GM23338 (cell line): ENCODE results near the gene IFNB1. TPM values are rescaled to one million over a fixed set of nuclear protein-coding genes. Genes with fewer than 3 reads are reported as not detected.

ENCODE experiments used
- ATAC-seq: fragments of 200-7000 bp; cut with Tn5 transposase; 3 replicates; pipeline ENCODE4 v1.9.1; 2020
- DNase-seq: peaks from one replicate; pipeline ENCODE4 v3.0.0-alpha.2; 2015; ENCODE audit warnings: low spot score
- H2AFZ ChIP-seq: fragments of 200-600 bp; sonication (generic); 2 replicates; pipeline ENCODE4 v1.8.0; 2016; ENCODE audit warnings: antibody characterized with exemption, mild to moderate bottlenecking, moderate library complexity
- H3F3A ChIP-seq: fragments of 200-600 bp; sonication (generic); replicated peaks from 2 replicates; pipeline ENCODE4 v1.8.0; 2017; ENCODE audit warnings: antibody characterized with exemption, mixed run types, low read depth
- H3K27ac ChIP-seq: fragments of 200-600 bp; sonication (generic); 2 replicates; pipeline ENCODE4 v1.6.1; 2016; ENCODE audit warnings: low read depth
- H3K27me3 ChIP-seq: fragments of 200-600 bp; sonication (generic); 2 replicates; pipeline ENCODE4 v1.8.0; 2016; ENCODE audit warnings: mild to moderate bottlenecking, mixed run types, moderate library complexity; ENCODE audit not compliant: insufficient read depth
- H3K36me3 ChIP-seq: fragments of 200-600 bp; sonication (generic); 2 replicates; pipeline ENCODE4 v1.8.0; 2016; ENCODE audit warnings: mild to moderate bottlenecking; ENCODE audit not compliant: insufficient read depth
- H3K4me1 ChIP-seq: fragments of 200-600 bp; sonication (generic); 2 replicates; pipeline ENCODE4 v1.8.0; 2016; ENCODE audit warnings: mild to moderate bottlenecking, moderate library complexity; ENCODE audit not compliant: insufficient read depth
- H3K4me2 ChIP-seq: fragments of 200-600 bp; sonication (generic); 2 replicates; pipeline ENCODE4 v1.7.1; 2017; ENCODE audit warnings: mixed run types
- H3K4me3 ChIP-seq: fragments of 200-600 bp; sonication (generic); 2 replicates; pipeline ENCODE4 v1.6.1; 2016; ENCODE audit warnings: mixed run types
- H3K79me2 ChIP-seq: fragments of 200-600 bp; sonication (generic); replicated peaks from 2 replicates; pipeline ENCODE4 v1.8.0; 2017; ENCODE audit warnings: mild to moderate bottlenecking; ENCODE audit not compliant: insufficient read depth
- H3K9me2 ChIP-seq: fragments of 200-600 bp; sonication (generic); 2 replicates; pipeline ENCODE4 v1.8.0; 2017; ENCODE audit not compliant: insufficient read depth
- H4K20me1 ChIP-seq: fragments of 200-600 bp; sonication (generic); replicated peaks from 2 replicates; pipeline ENCODE4 v1.8.0; 2017; ENCODE audit warnings: mild to moderate bottlenecking; ENCODE audit not compliant: insufficient read depth
- H3K27ac Mint-ChIP-seq: 2 replicates; pipeline ENCODE4 v1.8.0; 2020; ENCODE audit warnings: inconsistent platforms, mild to moderate bottlenecking, moderate library complexity, mixed read lengths
- H3K27me3 Mint-ChIP-seq: 3 replicates; pipeline ENCODE4 v1.8.0; 2022; ENCODE audit warnings: low read depth, mild to moderate bottlenecking, moderate library complexity, mixed read lengths, inconsistent platforms; ENCODE audit not compliant: insufficient read depth, poor library complexity
- H3K36me3 Mint-ChIP-seq: 3 replicates; pipeline ENCODE4 v1.8.0; 2021; ENCODE audit warnings: low read depth, mild to moderate bottlenecking, inconsistent platforms, moderate library complexity, mixed read lengths
- H3K4me1 Mint-ChIP-seq: 3 replicates; pipeline ENCODE4 v1.8.0; 2020; ENCODE audit warnings: mild to moderate bottlenecking, inconsistent platforms, mixed read lengths
- H3K4me3 Mint-ChIP-seq: 3 replicates; pipeline ENCODE4 v1.8.0; 2021; ENCODE audit warnings: moderate library complexity, mild to moderate bottlenecking, inconsistent platforms, mixed read lengths
- H3K9me3 Mint-ChIP-seq: 3 replicates; pipeline ENCODE4 v1.8.0; 2020; ENCODE audit warnings: moderate library complexity, mild to moderate bottlenecking, inconsistent platforms, mixed read lengths
- CREB1 ChIP-seq: fragments of 250-450 bp; sonication (Bioruptor Pico); IDR thresholded peaks from 2 replicates; pipeline ENCODE4 v1.5.0; 2020; ENCODE audit warnings: low read depth, mild to moderate bottlenecking, moderate library complexity
- EZH2 ChIP-seq: fragments of 200-600 bp; sonication (generic); IDR thresholded peaks from one replicate; pipeline ENCODE4 v1.8.0; 2017; ENCODE audit warnings: antibody characterized with exemption, mild to moderate bottlenecking, low read depth; ENCODE audit not compliant: unreplicated experiment
- JUNB ChIP-seq: IDR thresholded peaks from one replicate; pipeline ENCODE4 v1.6.1; 2016; ENCODE audit warnings: antibody characterized with exemption; ENCODE audit not compliant: unreplicated experiment
- NANOG ChIP-seq: IDR thresholded peaks from 2 replicates; pipeline ENCODE4 v1.6.1; 2016; ENCODE audit warnings: antibody characterized with exemption, borderline replicate concordance
- POLR2AphosphoS5 ChIP-seq: IDR thresholded peaks from 2 replicates; pipeline ENCODE4 v1.6.1; 2016; ENCODE audit warnings: antibody characterized with exemption, low read depth
- STAT1 ChIP-seq: IDR thresholded peaks from one replicate; pipeline ENCODE4 v1.6.1; 2016; ENCODE audit warnings: antibody characterized with exemption; ENCODE audit not compliant: unreplicated experiment
- ZNF114 ChIP-seq: fragments of 250-450 bp; sonication (Bioruptor Pico); IDR thresholded peaks from 2 replicates; pipeline ENCODE4 v1.5.0; 2020; ENCODE audit warnings: mild to moderate bottlenecking, moderate library complexity
- ZNF331 ChIP-seq: fragments of 250-450 bp; sonication (Bioruptor Pico); IDR thresholded peaks from 2 replicates; pipeline ENCODE4 v1.5.0; 2020; ENCODE audit warnings: low read depth, mild to moderate bottlenecking, moderate library complexity
- polyA plus RNA-seq: library from polyadenylated mRNA; unstranded; fragments of >200 nt; fragmentation: Nextera tagmentation; extraction: Ambion mirVana; gene quantifications from 2 replicates; pipeline ENCODE4 v1.2.1, GENCODE V29; 2016
- total RNA-seq: library from RNA; depleted of rRNA; stranded (reverse); fragments of >200 nt; shearing (Covaris generic); gene quantifications from 2 replicates; pipeline ENCODE4 v1.2.3, GENCODE V29; 2014
- TF ChIP-seq, protein P1 (sequence below): IDR thresholded peaks from one replicate; pipeline ENCODE4 v1.6.1; 2018; ENCODE audit warnings: antibody characterized with exemption; ENCODE audit not compliant: unreplicated experiment
- TF ChIP-seq, protein P2 (sequence below): fragments of 250-450 bp; sonication (Bioruptor Pico); IDR thresholded peaks from 2 replicates; pipeline ENCODE4 v1.5.0; 2020; ENCODE audit warnings: mild to moderate bottlenecking, moderate library complexity
- TF ChIP-seq, protein P3 (sequence below), 2 experiments: fragments of 200-600 bp in 1 of 2; sonication (generic) in 1 of 2; conservative IDR thresholded peaks; 2 replicates each; pipeline versions ENCODE4 v1.5.1 to v1.6.1; 2016 to 2017; ENCODE audit warnings: antibody characterized with exemption in 2 of 2, low read depth in 2 of 2, mild to moderate bottlenecking in 2 of 2, moderate library complexity in 1 of 2
- TF ChIP-seq, protein P4 (sequence below): IDR thresholded peaks from 2 replicates; pipeline ENCODE4 v1.6.1; 2016; ENCODE audit warnings: antibody characterized with exemption

IFNB1 gene
- total and polyA plus RNA-seq, 2 experiments from 2014 or later: not detected

DNA sequence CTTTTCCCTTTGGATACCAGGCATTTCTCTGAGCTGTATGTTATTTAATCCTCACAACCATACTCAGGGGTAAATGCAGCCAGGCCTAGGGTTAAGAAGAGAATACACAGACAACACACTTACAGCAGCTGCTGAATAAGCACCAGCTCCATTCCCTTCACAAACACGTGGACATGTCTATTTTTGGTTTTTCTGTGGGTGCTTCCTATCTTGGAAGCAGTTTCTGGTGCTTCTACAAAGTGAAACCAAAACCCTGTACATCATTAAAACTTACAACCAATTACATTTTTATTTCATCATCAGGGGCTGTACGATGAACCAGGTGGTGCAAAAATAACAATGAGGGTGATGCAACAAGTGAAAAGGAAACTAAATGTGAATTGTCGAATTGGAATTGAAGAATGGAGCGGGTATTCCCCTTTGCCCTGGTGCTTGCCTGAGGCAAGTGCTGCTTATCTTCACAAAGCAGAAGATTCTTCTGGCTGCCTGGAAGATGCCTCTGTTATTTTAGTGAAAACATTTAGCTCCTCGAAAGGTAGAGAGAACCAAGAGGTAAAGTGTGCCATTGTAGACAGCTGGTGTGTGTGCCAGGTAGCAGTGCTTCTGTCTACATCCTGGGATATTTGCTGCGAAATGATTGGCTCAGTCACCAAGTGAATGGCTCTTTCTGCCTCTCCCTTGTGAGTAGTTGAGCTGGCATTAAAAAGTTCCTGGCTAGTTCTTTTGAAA is 18.6 kb upstream of the IFNB1 start:
- Histone ChIP-seq H4K20me1 (no peaks in the 10 kb centered on the region), H3K27me3 (no peaks in the 10 kb centered on the region), H2AFZ (peak overlapping the region; percentile 85), H3K4me3 (no peak overlapping the region), H3F3A (no peaks in the 10 kb centered on the region), H3K4me1 (no peaks in the 10 kb centered on the region), H3K27ac (no peak overlapping the region), H3K9me2 (no peaks in the 10 kb centered on the region), H3K79me2 (no peaks in the 10 kb centered on the region), H3K36me3 (no peaks in the 10 kb centered on the region), H3K4me2 (no peak overlapping the region)
- TF ChIP-seq JUNB (no peak), EZH2 (no peak), STAT1 (no peak), NANOG (no peak), ZNF331 (CRISPR knock-in tag) (no peak), ZNF114 (no peak), POLR2AphosphoS5 (no peak), CREB1 (no peak)
- TF ChIP-seq, protein P1, sequence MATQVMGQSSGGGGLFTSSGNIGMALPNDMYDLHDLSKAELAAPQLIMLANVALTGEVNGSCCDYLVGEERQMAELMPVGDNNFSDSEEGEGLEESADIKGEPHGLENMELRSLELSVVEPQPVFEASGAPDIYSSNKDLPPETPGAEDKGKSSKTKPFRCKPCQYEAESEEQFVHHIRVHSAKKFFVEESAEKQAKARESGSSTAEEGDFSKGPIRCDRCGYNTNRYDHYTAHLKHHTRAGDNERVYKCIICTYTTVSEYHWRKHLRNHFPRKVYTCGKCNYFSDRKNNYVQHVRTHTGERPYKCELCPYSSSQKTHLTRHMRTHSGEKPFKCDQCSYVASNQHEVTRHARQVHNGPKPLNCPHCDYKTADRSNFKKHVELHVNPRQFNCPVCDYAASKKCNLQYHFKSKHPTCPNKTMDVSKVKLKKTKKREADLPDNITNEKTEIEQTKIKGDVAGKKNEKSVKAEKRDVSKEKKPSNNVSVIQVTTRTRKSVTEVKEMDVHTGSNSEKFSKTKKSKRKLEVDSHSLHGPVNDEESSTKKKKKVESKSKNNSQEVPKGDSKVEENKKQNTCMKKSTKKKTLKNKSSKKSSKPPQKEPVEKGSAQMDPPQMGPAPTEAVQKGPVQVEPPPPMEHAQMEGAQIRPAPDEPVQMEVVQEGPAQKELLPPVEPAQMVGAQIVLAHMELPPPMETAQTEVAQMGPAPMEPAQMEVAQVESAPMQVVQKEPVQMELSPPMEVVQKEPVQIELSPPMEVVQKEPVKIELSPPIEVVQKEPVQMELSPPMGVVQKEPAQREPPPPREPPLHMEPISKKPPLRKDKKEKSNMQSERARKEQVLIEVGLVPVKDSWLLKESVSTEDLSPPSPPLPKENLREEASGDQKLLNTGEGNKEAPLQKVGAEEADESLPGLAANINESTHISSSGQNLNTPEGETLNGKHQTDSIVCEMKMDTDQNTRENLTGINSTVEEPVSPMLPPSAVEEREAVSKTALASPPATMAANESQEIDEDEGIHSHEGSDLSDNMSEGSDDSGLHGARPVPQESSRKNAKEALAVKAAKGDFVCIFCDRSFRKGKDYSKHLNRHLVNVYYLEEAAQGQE: no peak
- TF ChIP-seq, protein P2, sequence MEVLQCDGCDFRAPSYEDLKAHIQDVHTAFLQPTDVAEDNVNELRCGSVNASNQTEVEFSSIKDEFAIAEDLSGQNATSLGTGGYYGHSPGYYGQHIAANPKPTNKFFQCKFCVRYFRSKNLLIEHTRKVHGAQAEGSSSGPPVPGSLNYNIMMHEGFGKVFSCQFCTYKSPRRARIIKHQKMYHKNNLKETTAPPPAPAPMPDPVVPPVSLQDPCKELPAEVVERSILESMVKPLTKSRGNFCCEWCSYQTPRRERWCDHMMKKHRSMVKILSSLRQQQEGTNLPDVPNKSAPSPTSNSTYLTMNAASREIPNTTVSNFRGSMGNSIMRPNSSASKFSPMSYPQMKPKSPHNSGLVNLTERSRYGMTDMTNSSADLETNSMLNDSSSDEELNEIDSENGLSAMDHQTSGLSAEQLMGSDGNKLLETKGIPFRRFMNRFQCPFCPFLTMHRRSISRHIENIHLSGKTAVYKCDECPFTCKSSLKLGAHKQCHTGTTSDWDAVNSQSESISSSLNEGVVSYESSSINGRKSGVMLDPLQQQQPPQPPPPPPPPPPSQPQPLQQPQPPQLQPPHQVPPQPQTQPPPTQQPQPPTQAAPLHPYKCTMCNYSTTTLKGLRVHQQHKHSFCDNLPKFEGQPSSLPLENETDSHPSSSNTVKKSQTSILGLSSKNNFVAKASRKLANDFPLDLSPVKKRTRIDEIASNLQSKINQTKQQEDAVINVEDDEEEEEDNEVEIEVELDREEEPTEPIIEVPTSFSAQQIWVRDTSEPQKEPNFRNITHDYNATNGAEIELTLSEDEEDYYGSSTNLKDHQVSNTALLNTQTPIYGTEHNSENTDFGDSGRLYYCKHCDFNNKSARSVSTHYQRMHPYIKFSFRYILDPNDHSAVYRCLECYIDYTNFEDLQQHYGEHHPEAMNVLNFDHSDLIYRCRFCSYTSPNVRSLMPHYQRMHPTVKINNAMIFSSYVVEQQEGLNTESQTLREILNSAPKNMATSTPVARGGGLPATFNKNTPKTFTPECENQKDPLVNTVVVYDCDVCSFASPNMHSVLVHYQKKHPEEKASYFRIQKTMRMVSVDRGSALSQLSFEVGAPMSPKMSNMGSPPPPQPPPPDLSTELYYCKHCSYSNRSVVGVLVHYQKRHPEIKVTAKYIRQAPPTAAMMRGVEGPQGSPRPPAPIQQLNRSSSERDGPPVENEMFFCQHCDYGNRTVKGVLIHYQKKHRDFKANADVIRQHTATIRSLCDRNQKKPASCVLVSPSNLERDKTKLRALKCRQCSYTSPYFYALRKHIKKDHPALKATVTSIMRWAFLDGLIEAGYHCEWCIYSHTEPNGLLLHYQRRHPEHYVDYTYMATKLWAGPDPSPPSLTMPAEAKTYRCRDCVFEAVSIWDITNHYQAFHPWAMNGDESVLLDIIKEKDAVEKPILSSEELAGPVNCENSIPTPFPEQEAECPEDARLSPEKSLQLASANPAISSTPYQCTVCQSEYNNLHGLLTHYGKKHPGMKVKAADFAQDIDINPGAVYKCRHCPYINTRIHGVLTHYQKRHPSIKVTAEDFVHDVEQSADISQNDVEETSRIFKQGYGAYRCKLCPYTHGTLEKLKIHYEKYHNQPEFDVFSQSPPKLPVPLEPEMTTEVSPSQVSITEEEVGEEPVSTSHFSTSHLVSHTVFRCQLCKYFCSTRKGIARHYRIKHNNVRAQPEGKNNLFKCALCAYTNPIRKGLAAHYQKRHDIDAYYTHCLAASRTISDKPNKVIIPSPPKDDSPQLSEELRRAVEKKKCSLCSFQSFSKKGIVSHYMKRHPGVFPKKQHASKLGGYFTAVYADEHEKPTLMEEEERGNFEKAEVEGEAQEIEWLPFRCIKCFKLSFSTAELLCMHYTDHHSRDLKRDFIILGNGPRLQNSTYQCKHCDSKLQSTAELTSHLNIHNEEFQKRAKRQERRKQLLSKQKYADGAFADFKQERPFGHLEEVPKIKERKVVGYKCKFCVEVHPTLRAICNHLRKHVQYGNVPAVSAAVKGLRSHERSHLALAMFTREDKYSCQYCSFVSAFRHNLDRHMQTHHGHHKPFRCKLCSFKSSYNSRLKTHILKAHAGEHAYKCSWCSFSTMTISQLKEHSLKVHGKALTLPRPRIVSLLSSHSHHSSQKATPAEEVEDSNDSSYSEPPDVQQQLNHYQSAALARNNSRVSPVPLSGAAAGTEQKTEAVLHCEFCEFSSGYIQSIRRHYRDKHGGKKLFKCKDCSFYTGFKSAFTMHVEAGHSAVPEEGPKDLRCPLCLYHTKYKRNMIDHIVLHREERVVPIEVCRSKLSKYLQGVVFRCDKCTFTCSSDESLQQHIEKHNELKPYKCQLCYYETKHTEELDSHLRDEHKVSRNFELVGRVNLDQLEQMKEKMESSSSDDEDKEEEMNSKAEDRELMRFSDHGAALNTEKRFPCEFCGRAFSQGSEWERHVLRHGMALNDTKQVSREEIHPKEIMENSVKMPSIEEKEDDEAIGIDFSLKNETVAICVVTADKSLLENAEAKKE (CRISPR knock-in tag): no peak
- TF ChIP-seq, protein P3, sequence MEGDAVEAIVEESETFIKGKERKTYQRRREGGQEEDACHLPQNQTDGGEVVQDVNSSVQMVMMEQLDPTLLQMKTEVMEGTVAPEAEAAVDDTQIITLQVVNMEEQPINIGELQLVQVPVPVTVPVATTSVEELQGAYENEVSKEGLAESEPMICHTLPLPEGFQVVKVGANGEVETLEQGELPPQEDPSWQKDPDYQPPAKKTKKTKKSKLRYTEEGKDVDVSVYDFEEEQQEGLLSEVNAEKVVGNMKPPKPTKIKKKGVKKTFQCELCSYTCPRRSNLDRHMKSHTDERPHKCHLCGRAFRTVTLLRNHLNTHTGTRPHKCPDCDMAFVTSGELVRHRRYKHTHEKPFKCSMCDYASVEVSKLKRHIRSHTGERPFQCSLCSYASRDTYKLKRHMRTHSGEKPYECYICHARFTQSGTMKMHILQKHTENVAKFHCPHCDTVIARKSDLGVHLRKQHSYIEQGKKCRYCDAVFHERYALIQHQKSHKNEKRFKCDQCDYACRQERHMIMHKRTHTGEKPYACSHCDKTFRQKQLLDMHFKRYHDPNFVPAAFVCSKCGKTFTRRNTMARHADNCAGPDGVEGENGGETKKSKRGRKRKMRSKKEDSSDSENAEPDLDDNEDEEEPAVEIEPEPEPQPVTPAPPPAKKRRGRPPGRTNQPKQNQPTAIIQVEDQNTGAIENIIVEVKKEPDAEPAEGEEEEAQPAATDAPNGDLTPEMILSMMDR (conservative IDR thresholded peaks at IDR 0.05; ENCODE audit: low read depth in 2 of 2): no peak
- TF ChIP-seq, protein P4, sequence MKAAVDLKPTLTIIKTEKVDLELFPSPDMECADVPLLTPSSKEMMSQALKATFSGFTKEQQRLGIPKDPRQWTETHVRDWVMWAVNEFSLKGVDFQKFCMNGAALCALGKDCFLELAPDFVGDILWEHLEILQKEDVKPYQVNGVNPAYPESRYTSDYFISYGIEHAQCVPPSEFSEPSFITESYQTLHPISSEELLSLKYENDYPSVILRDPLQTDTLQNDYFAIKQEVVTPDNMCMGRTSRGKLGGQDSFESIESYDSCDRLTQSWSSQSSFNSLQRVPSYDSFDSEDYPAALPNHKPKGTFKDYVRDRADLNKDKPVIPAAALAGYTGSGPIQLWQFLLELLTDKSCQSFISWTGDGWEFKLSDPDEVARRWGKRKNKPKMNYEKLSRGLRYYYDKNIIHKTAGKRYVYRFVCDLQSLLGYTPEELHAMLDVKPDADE: no peak
- DNase-seq (no peak), ATAC-seq (no peak)
- Mint-ChIP-seq H3K36me3 (no peaks in the 10 kb centered on the region), H3K27me3 (peaks cover 2% of the 10 kb centered on the region), H3K4me3 (no peak overlapping the region), H3K9me3 (no peaks in the 10 kb centered on the region), H3K27ac (peak overlapping the region; percentile 51; the same call in 1 of the 2 replicates), H3K4me1 (no peaks in the 10 kb centered on the region)
